Islet precursor cell (in vitro differentiated cells): ENCODE data around the gene MSI1.

Source experiments
- DNase-seq: peaks from one replicate; pipeline ENCODE4 v3.0.0-alpha.2; 2018

The MSI1 gene

DNA sequence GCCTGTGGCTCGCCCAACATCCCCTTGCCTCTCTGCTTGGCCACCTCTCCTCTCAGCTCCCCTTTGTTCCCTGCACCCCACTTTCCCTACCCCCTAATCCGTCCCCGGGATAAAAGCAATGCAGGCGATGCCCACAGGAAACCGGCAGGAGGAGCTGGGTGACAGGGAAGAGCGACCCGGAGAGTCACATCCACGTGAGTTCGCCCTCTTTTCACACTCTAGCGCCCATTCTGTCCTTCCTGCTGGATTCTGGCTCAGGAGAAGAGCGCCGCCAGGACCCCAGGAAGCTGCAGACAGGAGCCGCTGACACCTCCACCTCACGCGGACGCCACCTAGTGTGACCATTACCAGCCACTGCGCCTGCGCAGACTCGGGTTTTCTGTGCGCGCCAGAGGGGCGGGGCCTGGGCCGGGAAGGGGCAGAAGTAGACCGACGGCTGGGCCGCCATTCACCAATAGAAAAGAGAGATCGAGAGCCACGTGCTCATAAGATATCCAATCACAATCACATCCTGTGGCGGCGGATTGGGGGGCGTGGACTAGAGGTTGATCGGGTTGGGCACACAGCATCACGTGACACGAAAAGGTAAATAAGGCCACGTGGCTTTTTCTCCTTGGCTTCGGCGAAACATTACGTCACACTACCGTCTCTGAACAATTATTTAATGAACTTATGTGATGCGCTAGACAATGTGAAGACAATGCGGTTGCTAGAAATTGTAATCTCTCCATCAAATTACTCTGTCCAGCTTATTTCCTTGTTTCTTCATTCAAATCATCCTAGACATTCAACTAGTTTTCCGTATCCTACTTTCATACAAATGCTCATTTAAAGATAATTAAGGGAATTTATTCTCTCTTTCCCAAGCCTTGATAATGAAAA, 51.5 kb downstream of the MSI1 start:
- DNase-seq: peak; percentile 100

DNA sequence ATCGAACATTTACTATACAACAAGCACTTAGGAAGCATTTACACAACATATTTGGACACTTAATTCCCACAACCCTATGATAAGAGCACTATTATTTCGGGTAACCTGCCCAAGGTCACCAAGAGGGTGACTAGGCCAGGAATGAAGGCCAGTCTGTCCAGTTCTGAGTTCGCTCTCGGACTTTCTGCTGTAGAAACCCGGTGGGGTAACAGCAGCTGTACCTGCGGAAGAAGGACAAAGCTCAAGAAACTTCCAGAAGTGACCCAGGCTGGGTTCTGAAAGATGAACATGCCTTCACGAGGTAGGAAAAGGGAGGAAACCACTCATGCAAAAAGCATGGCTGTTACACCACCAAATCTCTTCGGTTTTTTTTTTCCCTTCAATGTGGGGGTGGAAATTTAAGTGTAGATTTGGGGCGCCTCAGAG, 52.2 kb downstream of the MSI1 start:
- DNase-seq: no peak

DNA sequence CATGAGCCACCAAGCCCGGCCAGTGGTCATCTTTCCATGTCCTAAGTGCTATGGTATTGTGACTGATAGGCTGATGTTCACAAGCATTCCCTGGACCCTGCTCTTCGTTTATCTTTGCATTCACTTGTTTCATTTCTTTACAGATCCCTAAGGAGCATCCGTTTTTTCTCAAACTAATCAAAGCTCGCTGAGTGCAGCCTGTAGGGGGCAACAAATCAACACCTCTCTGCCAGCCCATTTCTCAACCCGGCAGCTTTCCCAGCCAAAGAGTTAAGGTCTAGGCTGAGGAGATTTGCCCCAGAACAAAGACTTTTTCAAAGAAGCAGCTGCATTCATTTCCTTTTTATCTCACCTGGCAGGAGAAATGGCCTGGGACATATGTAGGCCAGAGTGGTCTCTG, 54.7 kb downstream of the MSI1 start:
- peak; percentile 72 for DNase-seq

DNA sequence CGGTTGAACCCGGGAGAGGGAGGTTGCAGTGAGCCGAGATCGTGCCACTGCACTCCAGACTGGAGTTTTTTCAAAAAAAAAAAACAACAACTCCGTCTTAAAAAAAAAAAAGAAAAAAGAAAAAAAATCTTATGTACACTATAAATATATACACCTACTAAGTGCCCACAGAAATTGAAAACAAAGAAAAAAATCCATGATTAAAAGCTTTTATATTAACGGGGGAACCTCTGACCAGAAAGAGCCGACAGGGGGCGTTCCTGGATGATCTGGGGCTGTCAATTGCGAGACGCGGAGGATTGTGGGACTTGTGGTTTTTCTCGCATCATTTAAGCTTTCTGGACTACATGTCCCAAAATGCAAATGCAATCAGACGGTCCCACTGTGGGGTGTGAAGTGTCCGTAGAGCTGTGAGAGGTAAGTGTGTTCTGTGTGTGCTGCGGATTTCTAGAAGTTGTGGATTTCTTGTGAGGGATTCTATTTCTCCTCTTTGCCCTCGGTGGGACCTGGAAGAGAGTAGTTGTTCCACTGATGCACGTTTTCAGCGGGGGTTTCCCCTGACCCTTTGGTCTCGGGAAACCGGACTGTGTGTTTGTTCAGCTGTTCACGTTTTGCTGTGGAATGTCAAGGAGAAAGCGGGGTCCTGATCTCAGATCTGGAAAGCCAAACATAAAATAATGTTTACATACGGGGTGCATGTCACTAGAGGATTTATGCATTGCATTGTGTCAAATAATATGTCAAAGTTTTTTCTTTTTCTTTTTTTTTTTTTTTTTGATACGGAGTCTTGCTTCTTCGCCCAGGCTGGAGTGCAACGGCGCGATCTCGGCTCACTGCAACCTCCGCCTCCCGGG, 66.8 kb downstream of the MSI1 start, which contains the start of gene SIRT4:
SIRT4 (plus strand) TSS at position 360 of the 854 bp plus-strand sequence. CDS start 1,241 bp downstream, outside the sequence.
- peak; percentile 95 for DNase-seq

DNA sequence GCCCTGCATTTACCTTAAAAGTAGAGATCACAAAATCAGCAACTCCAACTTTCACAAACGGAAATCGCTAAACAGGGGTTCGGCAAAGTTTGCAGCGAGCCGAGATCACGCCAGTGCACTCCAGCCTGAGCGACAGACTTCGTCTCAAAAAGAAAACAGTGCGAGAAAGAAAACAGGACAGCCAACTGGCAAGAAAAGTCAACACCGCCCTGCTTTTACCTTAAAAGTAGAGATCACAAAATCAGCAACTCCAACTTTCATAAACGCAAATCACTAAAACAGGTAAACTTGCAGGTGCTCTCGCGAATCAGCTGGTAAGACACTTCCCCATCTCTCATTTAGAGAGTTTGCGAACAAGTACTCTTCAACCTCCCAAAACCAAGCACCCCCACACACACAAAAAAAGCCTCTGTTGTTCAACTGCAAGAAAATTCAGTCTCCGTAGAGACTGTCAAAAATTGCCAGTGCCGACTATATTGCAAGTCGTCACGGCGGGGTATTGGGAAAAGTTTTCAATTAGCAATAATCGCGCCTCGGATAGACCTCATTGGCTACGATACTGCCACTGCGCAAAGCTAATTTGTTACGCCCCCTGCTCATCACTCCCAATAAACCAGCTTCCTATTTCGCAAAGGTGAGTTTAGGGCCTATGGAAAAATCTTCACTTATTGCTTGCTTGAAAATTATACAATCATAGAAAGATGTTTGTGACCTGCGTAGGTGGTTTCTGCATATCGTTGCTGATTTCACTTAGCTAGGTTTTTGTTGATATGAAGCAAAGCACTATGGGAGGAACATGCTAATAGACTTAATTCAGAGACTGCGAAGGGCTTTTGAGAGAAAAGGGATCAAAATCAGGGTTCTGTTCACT, 76.1 kb downstream of the MSI1 start, which contains the start of gene RNU4-1:
RNU4-1 (minus strand) TSS at position 577 of the 871 bp plus-strand sequence.
- peak; percentile 98 for DNase-seq

DNA sequence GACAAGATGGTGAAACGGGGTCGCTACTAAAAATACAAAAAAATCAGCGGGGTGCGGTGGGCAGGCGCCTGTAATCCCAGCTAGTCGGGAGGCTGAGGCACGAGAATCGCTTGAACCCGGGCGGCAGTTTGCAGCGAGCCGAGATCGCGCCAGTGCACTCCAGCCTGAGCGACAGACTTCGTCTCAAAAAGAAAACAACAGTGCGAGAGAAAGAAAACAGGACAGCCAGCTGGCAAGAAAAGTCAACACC, 76.6 kb downstream of the MSI1 start:
- no peak for DNase-seq
